ENCODE data around the gene SUSD6.

The SUSD6 gene

DNA sequence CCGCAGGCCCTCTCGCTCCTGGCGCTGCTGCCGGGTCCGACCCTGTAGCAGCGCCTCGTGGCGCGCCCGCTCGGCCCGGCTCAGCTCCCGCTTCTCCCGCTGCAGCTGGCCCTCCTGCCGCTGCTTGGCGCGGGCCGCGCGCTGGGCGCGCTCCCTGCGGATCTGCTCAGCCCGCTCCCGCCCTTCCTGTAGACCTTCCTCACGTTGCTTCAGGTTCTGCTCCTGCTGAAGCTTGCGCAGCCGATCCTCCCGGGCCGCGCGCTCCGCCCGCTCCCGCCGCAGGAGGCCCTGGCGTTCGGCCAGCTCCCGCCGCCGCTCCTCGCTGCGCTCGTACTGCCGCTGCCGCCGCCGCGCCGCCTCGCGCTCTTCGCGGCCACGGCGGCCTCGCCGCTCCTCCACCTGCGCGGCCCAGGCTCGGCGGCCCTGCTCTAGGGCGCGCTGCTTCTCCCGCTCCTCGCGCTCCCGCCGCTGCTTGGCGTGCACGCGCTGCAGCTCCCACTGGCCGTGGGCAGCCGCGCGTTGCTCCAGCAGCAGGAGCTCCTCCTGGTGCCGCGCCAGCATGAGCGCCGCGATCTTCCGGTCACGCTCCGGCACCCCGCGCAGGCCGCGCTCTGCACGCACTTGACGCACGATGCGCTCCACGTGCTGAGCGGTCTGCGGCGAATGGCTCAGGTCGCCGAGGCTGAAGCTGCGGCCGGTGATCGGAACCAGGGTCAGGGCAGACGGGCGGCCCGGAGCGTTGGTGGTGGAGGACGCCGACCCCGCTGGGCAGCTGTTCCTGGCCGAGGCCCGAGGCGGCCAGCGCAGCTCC is 39.2 kb upstream of the SUSD6 start:
- peak overlapping the region; percentile 35 for H3K27ac ChIP-seq
- peak; percentile 19 for TF ChIP-seq CTCF (conservative IDR thresholded peaks at IDR 0.05)
- peak; percentile 67 for TF ChIP-seq ZFX (IDR thresholded peaks at IDR 0.05)

DNA sequence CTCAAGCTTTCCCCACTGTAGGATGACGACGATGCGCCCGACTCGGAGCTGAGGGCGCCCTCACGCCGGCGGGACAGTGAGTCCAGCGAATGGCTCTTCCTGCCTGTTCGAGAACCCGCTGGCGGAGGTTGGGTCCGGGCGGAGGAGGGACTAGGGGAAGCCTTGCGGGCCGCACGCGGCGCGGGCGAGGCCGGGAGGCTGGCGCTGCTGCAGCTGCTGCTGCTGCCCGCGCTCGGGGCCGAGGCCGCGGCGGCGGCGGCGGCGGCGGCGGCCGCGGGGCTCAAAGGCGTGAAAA is 38.6 kb upstream of the SUSD6 start:
- TF ChIP-seq ZFX (IDR thresholded peaks at IDR 0.05) (no peak), CTCF (conservative IDR thresholded peaks at IDR 0.05) (no peak)
- H3K27ac ChIP-seq: peak overlapping the region; percentile 35; the same call in 1 of the 2 replicates

- TF ChIP-seq CTCF (conservative IDR thresholded peaks at IDR 0.05) (no peak), ZFX (IDR thresholded peaks at IDR 0.05) (no peak)
- no peak overlapping the region for H3K27ac ChIP-seq
Observed at GRCh38 chr14:69573205-69573830, 38.1 kb upstream of the SUSD6 start.

GRCh38 chr14:69573831-69574262 is 37.5 kb upstream of the SUSD6 start:
- H3K27ac ChIP-seq: no peak overlapping the region
- TF ChIP-seq CTCF (conservative IDR thresholded peaks at IDR 0.05) (no peak), ZFX (IDR thresholded peaks at IDR 0.05) (no peak)

DNA sequence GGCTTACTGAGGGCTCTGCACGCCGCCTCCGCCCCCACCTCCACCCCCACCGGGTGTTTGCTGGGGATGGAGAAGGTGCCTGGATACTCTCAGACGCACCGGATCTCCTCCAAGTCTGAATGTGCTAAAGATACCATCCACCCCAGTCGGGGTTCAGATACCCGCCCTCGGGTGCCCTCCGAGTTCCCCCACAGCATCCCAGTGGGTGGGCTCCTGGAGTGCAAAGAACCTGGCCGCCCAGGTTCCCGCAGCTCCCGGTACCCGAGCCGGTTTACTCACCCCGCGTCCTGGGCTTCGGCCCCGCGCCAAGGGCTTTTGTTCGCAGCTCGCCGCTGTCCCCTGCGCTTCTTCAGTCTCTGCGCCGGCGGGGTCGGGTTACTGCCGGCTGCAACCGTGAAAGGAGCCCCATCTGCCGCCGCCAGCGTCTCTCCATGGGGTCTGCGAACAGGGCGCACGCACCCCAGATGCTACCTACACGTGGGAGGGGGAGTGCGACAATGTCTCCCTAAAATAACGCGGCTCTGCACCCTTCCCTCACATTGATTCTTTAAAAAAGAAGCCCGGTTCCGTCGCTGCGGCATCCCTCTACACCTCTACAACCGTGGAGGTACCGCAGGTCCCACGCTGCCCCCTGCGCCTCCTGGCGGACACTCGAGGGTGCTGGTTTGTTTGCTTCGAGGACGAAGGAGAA is 37.0 kb upstream of the SUSD6 start, which contains the start of gene CCDC177:
Gene CCDC177, minus strand, starts transcription at position 609 of the 691 bp plus-strand sequence. CDS start 1,249 bp downstream, outside the sequence.
- no peak within 1 kb of the TSS for H3K27ac ChIP-seq

GRCh38 chr14:69574954-69575295 is 36.5 kb upstream of the SUSD6 start:
- TF ChIP-seq ZFX (IDR thresholded peaks at IDR 0.05): no peak
- peak; percentile 21 for TF ChIP-seq CTCF (conservative IDR thresholded peaks at IDR 0.05)

More for the DNA sequence above, 37.0 kb upstream of the SUSD6 start, which contains the start of gene CCDC177:
- TF ChIP-seq ZFX (IDR thresholded peaks at IDR 0.05) (no peak), CTCF (conservative IDR thresholded peaks at IDR 0.05) (peak; percentile 98)

DNA sequence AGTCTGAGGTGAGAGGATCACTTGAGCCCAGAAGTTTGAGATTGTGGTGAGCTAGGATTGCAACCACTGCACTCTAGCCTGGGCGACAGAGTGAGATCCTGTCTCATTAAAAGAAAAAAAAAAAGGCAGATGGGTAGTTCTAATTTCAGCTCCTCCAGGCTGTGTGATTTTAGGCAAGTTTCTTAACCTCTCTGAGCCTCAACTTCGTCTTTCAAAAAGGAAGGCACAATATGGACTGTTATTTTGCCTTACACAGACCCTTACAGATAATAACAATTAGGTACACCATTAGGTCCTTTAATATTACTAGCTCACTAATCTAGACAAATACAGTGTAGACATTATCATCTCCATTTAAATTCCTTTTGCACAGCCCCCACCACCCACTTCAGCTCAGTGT is 31.9 kb upstream of the SUSD6 start:
- no peak overlapping the region for H3K27ac ChIP-seq
- no peak for TF ChIP-seq CTCF (conservative IDR thresholded peaks at IDR 0.05)
- no peak for TF ChIP-seq ZFX (IDR thresholded peaks at IDR 0.05)

More at GRCh38 chr14:69574954-69575295, 36.5 kb upstream of the SUSD6 start:
- H3K27ac ChIP-seq: no peak overlapping the region
